ENCODE results near the gene S100A3. TPM values are rescaled to one million over a fixed set of nuclear protein-coding genes. Genes with fewer than 3 reads are reported as not detected.
"Not testable (repeated sequence)": the region's sequence is repeated elsewhere in the genome, so short reads cannot be mapped to it uniquely, and the experiment has no call there.

The S100A3 gene
- total and polyA plus RNA-seq, 2 of the 13 experiments (the other 11 are each of a cell fraction or from before 2014, with no cell fraction given) = 2.5 to 4.5 TPM

- TF ChIP-seq PBX3 (CRISPR knock-in tag; IDR thresholded peaks at IDR 0.05; ENCODE audit: borderline replicate concordance) = no peak
- TF ChIP-seq FOXP1 (IDR thresholded peaks at IDR 0.05) = no peak
- TF ChIP-seq FOXP1 (CRISPR knock-in tag; IDR thresholded peaks at IDR 0.05) = no peak
- TF ChIP-seq NR3C1 (CRISPR knock-in tag; IDR thresholded peaks at IDR 0.05) = no peak
- no peak for TF ChIP-seq ZNF383 (CRISPR knock-in tag; IDR thresholded peaks at IDR 0.05; ENCODE audit: borderline replicate concordance)
- no peak for TF ChIP-seq RXRB (CRISPR knock-in tag; IDR thresholded peaks at IDR 0.05; ENCODE audit: borderline replicate concordance)
- TF ChIP-seq ZNF724P (CRISPR knock-in tag; IDR thresholded peaks at IDR 0.05; ENCODE audit: borderline replicate concordance) = no peak
- TF ChIP-seq BRCA1 (CRISPR knock-in tag; IDR thresholded peaks at IDR 0.05) = no peak
- TF ChIP-seq ZBTB7A (CRISPR knock-in tag; IDR thresholded peaks at IDR 0.05) = no peak
- no peak for TF ChIP-seq ZNF652 (CRISPR knock-in tag; IDR thresholded peaks at IDR 0.05; ENCODE audit: borderline replicate concordance, low read depth)
Observed at GRCh38 chr1:153563483-153563901, 14.4 kb upstream of the S100A3 start (continued).

DNA sequence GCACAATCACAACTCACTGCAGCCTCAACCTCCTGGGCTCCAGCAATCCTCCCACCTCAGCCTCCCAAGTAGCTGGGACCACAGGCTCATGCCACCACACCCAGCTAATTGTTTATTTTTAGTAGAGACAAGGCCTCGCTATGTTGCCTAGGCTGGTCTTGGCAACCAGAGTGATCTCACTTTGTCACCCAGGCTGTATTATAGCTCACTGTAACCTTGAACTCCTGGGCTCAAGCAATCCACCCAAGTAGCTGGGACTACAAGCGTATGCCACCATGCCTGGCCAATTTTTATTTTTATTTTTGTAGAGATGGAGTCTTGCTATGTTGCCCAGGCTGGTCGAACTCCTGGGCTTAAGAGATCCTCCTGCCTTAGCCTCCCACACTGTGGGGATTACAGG is 13.0 kb upstream of the S100A3 start:
- H3K4me3 ChIP-seq (replicated peaks in 1 of 3; ENCODE audit: insufficient read depth in 1 of 3, low read depth in 2 of 3, low read length in 3 of 3); CTCF ChIA-PET (ENCODE audit: low intra/inter-chr PET ratio, low total read pairs); FAIRE-seq; H3K27ac ChIP-seq (ENCODE audit: extremely low read length, insufficient read depth, low read length); H3K27me3 ChIP-seq (ENCODE audit: control insufficient read depth in 1 of 2, insufficient read depth in 2 of 2, low read length in 2 of 2); ATAC-seq; H3K9me3 ChIP-seq (ENCODE audit: low read length); H3K36me3 ChIP-seq (replicated peaks in 1 of 2; ENCODE audit: control insufficient read depth in 1 of 2, insufficient read depth in 2 of 2, low read length in 2 of 2); H2AFZ ChIP-seq (ENCODE audit: low read length); H4K20me1 ChIP-seq (ENCODE audit: insufficient read depth, low read length); BruUV-seq (replicated peaks); H3K9ac ChIP-seq (ENCODE audit: insufficient read depth, low read depth, low read length); H3K4me2 ChIP-seq (ENCODE audit: low read depth, low read length); intact Hi-C loops (cut with micrococcal nuclease; ENCODE audit: unreplicated experiment); in situ Hi-C loops (cut with HindIII; ENCODE audit: extremely low pct_ligation_motif_present, low pct_unique_long_range_greater_than_20kb); H3K79me2 ChIP-seq (ENCODE audit: insufficient read depth, low read length): not testable (repeated sequence)
- DNase-seq (ENCODE audit: low spot score) = peak; percentile 46
- H3K4me1 ChIP-seq (ENCODE audit: insufficient read depth, low read length) = peaks cover 19% of the 10 kb centered on the region
- peak; percentile 27; the same call in 1 of the 2 replicates for TF ChIP-seq ZNF770 (CRISPR knock-in tag; IDR thresholded peaks at IDR 0.05)
- POLR2A ChIA-PET = interaction anchor here (0.7 to 1.3 kb wide), 4 partner anchors 9 to 214 kb away, joined by 3 to 5 read pairs (median 3); partner anchors contain the start of genes S100A1 and S100A13
- 19% methylated on average over 2 of the region's 3 CpGs for WGBS (ENCODE audit: low lambda C conversion rate)

Data from HepG2 (cell line).